DMS 273 (cell line): Measurements from ENCODE around the gene RAB11FIP3.
A peak's percentile ranks its signal among the peaks of the same experiment; 100 is the strongest.

ENCODE experiments used
- DNase-seq: peaks from one replicate; lab custom pipeline; 2025; ENCODE audit not compliant: unreplicated experiment; lab: John Stamatoyannopoulos, UW

The RAB11FIP3 gene

DNA sequence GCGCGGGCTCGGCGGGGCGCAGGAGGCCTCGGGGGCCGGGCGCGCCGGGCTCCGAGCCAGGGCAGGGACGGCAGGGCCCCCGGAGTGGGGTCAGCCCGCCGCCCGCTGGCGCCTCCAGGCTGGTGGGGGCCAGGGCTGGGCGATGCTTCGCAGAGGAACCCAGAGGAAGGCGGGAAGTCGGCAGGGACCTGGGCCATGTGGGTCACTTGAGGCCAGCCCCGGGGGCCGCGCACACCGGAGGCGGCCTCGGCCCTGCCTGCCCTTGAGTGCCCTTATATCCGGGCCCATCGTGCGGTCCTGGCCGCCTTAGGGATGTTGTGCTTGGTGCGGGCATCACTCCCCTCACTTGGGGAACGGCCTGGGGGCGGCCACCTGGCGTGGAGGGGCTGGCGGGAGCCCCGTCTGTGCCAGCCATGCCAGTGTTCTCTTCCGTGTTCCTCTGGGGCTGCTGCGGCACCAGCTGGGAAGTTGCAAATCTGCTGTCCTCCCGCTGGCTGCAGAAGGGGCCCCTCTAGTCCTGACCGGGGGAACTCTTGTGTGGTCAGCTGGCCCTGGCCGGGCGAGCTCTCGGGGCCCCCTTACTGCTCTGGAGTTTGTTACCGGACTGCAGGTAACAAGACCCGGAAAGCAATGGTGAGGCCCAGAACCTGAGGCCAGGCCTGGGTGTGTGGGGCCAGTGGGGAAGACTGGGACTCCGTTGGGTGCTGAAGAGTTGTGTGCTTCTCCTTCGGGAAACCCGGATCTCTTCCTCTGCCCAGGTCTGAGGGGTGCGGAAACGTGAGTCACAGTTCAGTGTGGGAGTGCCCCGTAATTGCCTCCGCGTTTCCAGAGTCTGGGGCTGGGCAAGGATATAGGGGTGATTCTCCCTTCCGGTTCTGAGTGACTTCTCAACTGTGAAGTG lies 102.9 kb downstream of the RAB11FIP3 start:
- DNase-seq, result peak; percentile 68

DNA sequence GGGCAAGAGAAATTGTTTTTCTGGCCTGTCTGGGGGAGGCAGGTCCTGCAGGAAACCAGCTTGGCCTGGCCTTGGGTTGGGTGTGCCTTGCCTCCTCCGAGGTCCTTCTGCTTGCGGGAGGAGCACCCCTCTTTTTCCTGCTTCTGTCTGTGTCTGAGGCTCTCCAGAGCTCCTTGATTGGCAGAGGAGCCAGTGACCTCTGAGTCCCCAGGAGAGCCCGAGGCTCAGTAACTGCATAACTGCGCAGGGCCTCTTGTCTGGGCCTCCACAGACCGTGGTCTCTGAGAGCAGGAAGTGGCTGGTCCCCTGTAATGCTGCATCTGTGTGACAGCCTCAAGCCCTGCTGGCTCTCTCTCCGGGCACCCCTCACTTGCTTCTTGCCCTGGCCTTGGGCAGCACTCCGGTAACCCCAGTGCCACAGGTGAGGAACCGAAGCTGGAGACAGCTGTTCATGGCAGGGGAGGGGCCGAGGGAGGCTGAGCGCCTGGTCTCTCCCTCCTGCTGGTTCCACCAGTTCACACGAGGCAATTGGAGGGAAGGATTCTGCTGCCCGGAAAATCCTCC lies 103.6 kb downstream of the RAB11FIP3 start:
- DNase-seq, result peak; percentile 45

DNA sequence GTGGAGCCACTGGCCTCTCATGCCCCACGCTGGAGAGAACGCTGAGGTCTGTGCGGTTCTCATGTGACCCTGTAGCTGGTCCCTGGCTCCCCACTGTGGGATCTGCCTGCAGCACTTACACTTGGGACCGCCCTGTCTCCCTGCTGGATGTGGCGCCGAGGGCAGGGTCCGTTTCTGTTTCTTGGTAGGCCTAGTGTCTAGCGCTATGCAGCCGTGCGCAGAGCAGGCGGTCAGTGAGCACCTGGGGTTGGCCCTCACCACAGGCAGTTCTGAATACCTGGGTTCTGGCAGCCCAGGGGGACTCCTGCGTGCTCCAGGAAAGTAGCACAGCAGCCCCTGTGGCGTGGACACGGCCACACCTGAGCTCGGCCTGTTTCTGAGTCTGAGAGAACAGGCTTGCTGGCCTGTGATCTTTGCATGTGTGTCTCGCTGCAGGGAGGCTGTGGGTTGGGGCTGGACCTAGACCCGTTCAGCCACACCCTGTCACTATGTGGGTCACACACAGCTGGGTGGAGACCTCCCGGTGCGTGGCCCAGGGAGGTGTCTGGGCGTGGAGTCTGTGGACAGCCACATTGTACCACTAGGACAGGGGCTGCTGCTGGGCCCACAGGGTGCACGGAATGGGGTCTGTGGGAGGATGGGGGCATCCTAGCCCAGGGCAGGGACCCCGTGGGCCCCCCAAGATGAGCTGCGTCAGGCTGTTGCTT lies 104.8 kb downstream of the RAB11FIP3 start:
- no peak for DNase-seq

DNA sequence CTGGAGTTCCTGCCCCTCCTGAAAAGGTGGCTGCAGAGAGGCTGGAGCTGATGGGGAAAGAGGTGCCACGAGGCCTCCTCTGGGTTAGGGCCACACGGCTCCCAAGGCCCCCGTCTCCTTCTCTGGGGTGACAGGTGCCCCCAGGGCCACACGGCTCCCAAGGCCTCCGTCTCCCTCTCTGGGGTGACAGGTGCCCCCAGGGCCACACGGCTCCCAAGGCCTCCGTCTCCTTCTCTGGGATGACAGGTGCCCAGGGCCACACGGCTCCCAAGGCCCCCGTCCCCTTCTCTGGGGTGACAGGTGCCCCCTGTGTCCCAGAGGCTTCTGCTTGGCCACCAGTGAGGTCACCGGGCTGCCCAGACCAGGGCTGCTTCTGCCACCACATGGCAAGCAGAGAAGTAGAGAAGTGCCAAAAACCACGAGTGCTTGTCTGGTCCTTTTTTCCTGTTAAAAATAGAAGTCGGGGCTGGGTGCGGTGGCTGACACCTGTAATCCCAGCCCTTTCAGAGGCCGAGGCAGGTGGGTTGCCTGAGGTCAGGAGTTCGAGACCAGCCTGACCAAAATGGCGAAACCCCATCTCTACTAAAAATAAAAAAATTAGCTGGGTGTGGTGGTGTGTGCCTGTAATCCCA lies 106.2 kb downstream of the RAB11FIP3 start:
- DNase-seq, result no peak

DNA sequence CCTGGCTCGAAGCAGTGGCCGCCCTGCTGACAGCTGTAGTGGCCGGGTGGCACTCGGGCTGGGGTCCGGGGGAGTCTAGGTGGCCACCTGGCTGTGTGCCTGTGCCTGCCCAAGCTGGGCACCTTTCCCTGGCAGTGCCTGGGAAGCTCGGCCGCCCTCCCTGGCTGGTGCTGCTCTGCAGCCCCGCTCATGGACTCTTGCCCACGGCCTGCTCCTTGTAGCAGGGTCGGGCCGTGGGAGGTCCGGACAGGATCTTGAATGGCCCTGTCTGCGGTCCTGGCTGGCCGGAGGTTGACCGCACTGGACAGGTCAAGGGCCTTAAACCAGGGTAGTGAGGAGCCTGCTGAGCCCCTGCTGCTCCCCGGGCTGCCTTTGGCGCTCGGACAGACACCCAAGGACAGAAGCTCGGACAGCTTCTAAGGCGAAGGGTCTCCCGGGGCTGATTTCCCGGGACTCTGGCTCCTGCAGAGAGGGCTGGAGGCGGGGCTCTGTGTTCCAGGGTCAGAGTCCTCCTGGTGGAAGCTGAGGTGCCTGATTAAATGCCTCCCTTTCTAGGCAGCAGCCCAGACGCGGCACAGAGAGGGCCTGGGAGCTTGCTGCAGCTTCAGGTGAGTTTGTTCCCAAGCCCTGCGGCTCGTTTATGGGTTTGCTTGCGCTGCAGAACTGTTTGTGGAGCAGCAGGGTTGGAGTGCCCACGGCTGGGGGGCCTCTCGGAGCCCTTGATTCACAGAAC lies 108.1 kb downstream of the RAB11FIP3 start:
- DNase-seq, result peak; percentile 34

DNA sequence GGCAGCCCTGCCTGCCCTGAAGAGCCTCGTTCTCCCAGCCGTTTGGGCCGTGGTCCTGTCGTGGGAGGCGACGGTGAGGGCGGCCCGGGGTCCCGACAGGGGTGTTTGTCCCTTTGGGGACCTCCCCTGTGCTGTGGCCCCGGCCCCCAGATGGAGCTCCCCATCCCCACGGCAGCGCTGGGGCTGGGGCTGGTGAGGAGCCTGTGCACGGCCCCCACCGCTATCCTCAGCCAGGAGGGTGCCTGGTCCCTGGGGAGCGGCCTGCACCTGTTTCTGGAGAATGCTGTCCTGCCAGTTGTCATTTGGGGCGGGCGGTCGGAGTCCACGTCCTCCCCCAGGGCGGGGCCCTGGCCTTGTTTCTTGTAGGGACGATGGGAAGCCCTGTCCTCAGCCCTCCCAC lies 108.7 kb downstream of the RAB11FIP3 start:
- DNase-seq, result no peak

DNA sequence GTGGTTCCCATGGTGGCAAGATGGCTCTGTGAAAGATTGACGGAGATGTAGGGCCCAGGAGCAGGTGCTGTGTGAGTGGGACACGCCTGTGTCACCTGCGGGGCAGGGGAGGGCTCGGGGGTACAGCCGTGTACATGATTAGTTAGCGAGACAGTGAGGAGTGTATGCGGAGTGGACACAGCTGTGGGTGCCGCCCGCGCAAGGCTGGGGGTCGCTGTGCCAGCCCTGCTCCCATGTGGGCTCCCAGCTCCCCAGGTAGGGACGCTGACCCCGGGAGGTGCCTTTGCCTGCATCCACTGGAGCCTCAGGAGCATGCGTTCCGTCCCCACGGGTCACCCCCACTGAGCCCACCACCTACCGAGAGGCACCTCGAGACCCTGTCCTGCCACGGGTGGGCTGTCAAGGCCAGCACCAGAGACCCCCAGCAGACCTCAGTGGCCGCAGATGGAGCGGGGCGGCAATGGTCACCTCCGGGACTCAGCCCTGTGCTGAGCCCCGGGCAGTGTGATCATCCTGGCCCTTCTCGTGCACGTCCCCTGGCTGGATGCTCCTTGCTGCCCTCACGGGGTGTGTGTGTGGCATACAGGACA lies 109.5 kb downstream of the RAB11FIP3 start:
- DNase-seq, result no peak

DNA sequence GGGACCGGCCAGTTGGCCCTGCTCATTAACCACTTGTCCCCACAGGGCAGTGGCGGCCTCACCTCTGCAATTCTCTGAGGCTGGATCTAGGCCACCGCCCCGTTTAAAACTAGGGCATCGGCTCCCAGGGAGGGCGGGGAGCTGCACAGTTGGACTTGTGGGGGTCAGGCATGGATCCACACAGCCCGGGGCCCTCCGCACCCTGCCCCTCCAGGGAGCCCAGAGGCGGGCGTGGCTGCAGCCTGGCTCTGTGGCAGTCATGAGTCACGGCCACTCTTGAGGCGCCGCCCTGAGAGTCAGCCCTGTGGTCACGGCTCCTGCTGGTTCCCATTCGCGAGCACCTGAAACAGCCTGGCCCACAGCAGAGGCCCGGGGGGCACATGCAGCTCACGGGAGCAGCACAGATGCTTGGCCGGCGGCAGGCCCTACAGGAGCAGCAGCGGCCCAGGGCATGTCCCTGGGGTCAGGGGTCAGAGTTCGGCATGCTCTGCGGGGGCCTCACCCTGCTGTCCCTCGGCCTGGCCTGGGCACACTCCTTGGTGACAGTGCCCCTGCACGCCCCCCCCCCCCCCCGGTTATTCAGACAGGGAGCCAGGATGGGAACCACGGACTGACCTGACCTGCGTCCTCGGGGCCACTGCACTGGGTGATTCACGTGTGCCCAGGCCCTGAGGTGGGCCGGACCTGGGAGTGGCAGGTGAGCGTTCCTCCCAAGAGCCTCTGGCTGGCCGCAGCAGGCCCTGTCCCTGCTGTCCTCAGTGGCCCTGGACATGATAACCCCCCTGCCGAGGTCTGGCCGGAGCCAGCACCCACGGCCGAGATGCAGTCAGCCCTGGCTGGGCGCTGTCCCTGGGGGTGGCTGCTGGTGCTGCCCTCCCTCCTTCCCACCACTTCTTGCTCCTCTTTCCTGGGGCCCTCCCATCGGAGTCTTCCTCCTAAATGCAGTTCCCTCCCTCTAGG lies 110.3 kb downstream of the RAB11FIP3 start:
- DNase-seq, result no peak

DNA sequence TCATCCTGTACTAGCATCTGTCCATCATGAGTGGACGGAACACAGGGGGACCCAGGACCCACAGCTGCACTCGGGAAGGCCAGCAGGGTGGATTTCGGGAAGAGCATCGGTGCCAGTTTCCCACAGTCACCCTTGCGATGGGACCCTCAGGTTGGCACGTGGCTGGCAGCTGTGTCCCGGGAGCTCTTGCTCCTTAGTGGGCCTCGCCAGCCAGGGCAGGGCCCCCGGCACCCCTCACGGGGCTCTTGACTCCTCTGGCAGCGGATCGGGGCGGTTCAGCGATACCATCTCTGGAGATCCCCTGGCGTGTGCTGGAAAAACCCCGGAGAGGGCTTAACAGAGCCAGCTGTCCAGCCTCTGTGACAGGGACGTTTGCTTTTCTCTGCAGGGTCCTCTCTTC lies 111.3 kb downstream of the RAB11FIP3 start:
- no peak for DNase-seq

DNA sequence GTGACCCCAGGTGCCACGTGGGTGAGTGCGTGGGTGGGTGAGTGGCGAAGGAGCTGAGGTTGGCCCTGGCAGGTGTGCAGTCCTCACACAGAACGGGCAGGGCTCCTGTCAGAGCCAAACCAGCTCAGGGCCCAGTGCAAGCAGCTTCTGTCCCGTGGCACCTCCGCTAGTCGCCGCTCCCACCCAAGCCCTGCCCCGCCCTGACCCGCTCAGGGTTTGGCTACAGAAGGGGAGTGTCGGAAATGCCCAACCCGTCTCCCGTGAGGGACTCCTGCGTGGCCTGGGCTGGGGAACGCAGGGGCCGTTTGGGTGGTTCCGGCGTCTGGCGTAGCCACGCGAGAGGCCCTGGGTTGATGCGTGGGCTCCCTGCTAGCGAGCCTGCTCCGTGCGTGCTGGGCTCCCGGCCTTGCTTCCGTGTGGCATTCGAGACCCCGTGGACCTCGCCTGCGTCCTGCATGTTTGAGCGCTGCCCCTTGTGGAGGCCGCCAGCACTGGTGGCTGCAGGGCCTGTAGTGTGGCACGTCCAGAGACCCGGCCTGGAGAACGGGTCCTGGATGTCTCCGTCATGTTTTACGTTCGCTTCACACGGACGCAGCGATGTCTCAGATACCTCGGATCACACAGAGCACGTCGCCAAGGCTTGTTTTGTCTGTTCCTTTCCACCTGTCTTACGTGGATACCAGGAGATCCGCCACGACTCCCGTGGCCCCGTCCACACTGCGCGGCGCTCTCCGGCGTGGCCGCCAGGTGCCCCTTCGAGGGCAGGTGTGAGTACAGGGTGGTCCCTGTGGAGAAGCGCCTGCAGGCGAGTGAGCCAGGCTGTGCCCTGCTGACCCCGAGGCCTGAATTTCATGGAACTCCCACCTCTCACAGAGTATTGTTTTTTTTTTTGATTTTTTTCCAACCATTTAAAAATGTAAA lies 112.2 kb downstream of the RAB11FIP3 start:
- DNase-seq, result no peak

DNA sequence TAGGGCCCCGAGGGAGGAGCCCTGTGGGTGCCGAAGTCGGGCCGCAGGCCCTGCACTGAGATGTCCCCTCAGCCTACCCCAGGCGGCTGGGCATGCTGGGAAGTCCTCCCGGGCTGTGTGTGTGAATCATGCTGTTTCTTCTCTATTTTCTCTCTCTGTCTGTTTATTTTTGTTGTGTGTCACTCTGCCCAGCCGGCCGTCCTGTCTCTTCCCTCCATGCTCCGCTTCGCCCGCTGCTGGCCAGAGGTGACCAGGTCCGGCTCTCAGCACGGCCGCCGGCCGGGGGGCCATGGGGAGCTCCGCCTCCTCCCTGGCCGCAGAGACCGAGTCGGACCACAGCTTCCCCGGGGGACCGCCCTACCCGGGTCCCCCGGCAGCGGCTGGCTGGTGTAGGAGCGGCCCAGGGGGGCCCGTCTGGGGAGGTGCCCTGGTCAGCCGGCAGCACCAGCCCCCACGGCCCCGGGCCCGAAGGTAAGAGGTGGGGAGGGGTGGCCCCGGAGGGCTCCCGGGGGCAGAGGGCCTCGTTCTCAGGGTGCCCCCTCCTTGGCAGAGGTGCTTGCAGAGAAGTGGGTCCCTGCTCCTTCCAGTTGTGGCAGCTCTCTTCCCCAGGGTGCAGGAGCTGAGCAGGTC lies 114.6 kb downstream of the RAB11FIP3 start:
- no peak for DNase-seq

DNA sequence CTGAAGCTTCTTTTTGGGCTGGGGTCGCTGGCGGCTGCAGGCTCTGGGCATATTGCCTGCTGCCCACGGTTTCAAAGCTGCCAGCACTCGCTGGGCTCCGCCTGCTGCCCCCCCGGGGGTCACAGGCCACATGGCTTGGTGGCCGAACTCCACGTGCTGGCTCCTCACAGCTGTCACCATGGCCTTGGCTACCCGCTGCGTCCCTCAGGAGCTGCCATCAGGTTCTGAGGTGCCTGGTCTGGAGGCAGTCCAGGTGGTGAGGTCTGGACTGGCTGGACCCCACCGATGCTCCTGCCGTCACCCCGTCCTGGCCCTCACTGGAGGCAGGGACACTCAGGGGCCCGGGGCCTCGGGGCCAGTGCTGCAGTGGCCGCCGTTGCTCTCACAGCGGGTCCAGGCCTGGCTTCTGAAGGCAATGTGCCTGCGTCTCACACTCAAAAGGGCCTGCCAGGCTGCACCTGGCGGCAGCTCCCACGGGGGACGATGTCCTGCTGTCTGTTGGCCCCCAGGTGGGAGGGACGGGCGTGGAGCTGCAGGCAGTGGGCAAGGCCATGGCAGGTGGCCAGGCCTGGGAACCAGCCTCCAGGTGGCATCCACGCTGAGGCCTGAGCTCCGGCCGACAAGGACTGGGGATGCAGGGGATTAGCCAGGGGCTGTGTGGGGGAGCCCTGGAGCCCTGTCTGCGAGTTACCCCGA lies 115.3 kb downstream of the RAB11FIP3 start:
- no peak for DNase-seq

DNA sequence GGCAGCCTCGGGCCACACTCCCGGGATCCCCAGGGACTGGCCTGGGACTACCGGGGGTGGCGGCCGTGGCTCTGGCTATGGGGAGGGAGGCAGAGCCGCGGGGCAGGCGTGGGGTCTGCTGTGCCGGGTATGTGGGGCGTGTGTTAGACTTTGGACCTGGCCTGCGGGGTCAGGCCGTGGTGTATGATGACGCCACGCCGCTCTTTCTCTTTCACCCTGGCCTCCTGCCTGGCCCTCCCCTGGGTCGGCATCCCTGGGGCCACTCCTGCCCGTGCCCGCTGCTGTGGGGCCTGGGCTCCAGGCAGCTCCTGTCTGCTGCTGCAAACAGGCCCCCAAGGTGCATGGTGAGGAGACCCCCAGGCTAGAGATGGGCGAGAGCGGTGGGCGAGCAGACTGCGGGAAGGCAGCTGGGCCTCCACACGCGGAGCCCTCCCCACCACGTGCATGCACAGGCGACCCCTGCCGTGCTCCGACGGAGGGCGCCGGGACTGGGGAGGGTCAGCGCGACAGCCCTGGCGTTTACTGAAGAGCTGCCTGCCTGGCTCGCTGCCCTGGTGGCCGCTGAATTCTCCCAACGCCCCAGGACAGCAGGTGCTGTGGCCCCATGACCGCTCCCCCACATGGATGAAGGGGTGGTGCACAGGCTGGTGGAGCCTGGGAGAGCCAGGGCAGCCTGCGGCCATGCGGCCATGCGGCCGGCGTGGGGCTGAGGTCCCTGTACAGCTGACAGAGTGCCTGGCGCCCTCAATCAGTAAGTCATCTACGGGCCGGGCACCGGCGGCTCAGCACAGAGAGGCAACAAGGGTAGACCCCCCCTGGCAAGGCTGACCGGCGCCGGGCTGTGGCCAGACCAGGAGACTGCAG lies 118.1 kb downstream of the RAB11FIP3 start:
- DNase-seq, result no peak

DNA sequence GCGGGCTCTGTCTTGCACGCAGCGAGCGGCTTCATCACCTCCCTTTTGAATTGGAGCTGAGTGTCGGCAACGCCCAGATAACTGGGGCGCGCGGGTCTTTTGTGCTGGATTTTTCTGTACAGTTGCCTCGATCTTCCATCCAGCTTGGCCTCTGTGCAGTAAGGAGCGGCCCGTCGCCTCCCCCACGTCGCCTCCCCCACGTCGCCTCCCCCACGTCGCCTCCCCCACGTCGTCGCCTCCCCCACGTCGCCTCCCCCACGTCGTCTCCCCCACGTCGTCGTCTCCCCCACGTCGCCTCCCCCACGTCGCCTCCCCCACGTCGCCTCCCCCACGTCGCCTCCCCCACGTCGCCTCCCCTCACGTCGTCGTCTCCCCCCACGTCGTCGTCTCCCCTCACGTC lies 119.1 kb downstream of the RAB11FIP3 start:
- DNase-seq, result no peak

DNA sequence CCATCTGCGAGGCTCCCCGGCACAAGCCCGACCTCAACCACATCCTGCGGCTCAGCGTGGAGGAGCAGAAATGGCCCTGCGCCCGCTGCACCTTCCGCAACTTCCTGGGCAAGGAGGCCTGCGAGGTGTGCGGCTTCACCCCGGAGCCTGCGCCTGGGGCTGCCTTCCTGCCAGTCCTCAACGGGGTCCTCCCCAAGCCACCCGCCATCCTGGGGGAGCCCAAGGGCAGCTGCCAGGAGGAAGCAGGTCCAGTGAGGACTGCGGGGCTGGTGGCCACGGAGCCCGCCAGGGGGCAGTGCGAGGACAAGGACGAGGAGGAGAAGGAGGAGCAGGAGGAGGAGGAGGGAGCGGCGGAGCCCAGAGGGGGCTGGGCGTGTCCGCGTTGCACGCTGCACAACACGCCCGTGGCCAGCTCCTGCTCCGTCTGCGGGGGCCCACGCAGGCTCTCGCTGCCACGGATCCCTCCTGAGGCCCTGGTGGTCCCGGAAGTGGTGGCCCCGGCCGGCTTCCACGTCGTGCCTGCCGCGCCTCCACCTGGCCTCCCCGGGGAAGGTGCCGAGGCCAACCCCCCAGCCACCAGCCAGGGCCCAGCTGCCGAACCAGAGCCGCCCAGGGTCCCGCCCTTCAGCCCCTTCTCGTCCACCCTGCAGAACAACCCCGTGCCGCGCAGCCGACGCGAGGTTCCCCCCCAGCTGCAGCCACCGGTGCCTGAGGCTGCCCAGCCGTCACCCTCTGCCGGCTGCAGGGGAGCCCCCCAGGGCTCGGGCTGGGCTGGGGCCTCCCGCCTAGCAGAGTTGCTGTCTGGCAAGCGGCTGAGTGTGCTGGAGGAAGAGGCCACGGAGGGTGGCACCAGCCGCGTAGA lies 121.7 kb downstream of the RAB11FIP3 start:
- DNase-seq, result no peak
